Fibroblast of lung (primary cell): Measurements from ENCODE around the gene SDSL. TPM values are rescaled to one million over a fixed set of nuclear protein-coding genes. Genes with fewer than 3 reads are reported as not detected.

Experiments used
- DNase-seq, 2 donors: peaks; one replicate each; pipeline versions ENCODE4 v3.0.0 to v3.0.0-alpha.2; 2010; ENCODE audit warnings: low read depth in 2 of 2
- H2AFZ ChIP-seq: 2 replicates; pipeline ENCODE4 v1.5.1; 2012; ENCODE audit warnings: low read length, control low read depth, inconsistent platforms
- H3K27ac ChIP-seq: 2 replicates; pipeline ENCODE4 v1.5.1; 2011; ENCODE audit warnings: low read length, control low read depth; ENCODE audit not compliant: insufficient read depth
- H3K27me3 ChIP-seq: 2 replicates; pipeline ENCODE4 v1.5.1; 2011; ENCODE audit warnings: mild to moderate bottlenecking, low read length; ENCODE audit not compliant: control insufficient read depth, insufficient read depth
- H3K36me3 ChIP-seq: 2 replicates; pipeline ENCODE4 v1.5.1; 2011; ENCODE audit warnings: low read length; ENCODE audit not compliant: control insufficient read depth, insufficient read depth
- H3K4me1 ChIP-seq: 2 replicates; pipeline ENCODE4 v1.5.1; 2011; ENCODE audit warnings: low read length; ENCODE audit not compliant: control insufficient read depth, insufficient read depth; ENCODE audit errors: extremely low read depth
- H3K4me2 ChIP-seq: 2 replicates; pipeline ENCODE4 v1.5.1; 2011; ENCODE audit warnings: low read length, control low read depth; ENCODE audit not compliant: insufficient read depth; ENCODE audit errors: extremely low read depth
- H3K4me3 ChIP-seq, 4 experiments: fragments of 200-600 bp in 1 of 4; sonication (generic) in 1 of 4; replicated peaks in 1 of 4; 2 replicates each; pipeline ENCODE4 v1.5.1; 2011 to 2016; ENCODE audit warnings: low read length in 4 of 4, low read depth in 3 of 4, mild to moderate bottlenecking in 3 of 4, control low read depth in 2 of 4, inconsistent platforms in 1 of 4, mixed read lengths in 1 of 4; ENCODE audit not compliant: insufficient read depth in 1 of 4; ENCODE audit errors: control extremely low read depth in 1 of 4
- H3K79me2 ChIP-seq: 2 replicates; pipeline ENCODE4 v1.5.1; 2012; ENCODE audit warnings: mild to moderate bottlenecking, low read length, inconsistent platforms; ENCODE audit not compliant: control insufficient read depth, insufficient read depth
- H3K9ac ChIP-seq: 2 replicates; pipeline ENCODE4 v1.5.1; 2011; ENCODE audit warnings: mild to moderate bottlenecking, low read length, control low read depth; ENCODE audit not compliant: insufficient read depth
- H3K9me3 ChIP-seq: 2 replicates; pipeline ENCODE4 v1.5.1; 2012; ENCODE audit warnings: low read depth, low read length; ENCODE audit not compliant: control insufficient read depth, insufficient read depth
- H4K20me1 ChIP-seq: 2 replicates; pipeline ENCODE4 v1.5.1; 2011; ENCODE audit warnings: low read length; ENCODE audit not compliant: control insufficient read depth, insufficient read depth; ENCODE audit errors: extremely low read depth
- CTCF ChIP-seq, 2 donors: IDR thresholded peaks in 1 of 2; conservative IDR thresholded peaks in 1 of 2; 1 replicate in 1 of 2; 2 replicates in 1 of 2; pipeline ENCODE4 v1.5.1; 2011 to 2012; ENCODE audit warnings: low read length in 2 of 2, control low read depth in 1 of 2, inconsistent platforms in 1 of 2, low read depth in 1 of 2, mild to moderate bottlenecking in 1 of 2
- EZH2 ChIP-seq: IDR thresholded peaks from 2 replicates; pipeline ENCODE4 v1.5.1; 2012; ENCODE audit warnings: low read length, control low read depth, mild to moderate bottlenecking; ENCODE audit errors: missing control alignments
- polyA plus RNA-seq, 2 donors: library from polyadenylated mRNA; depleted of rRNA in 1 of 2; stranded (reverse) in 1 of 2; unstranded in 1 of 2; fragments of >200 nt; gene quantifications; 2 replicates each; pipeline ENCODE4 v1.2.1, GENCODE V29; 2011 to 2012; ENCODE audit warnings: missing spikeins in 1 of 2
- total RNA-seq: library from RNA; depleted of rRNA; stranded (reverse); fragments of >200 nt; gene quantifications from 2 replicates; pipeline ENCODE4 v1.2.1, GENCODE V29; 2014

The SDSL gene
- total and polyA plus RNA-seq, 2 donors (not counting 1 experiment from before 2014, with no cell fraction given), result 5.1 to 12.4 TPM

- no peak overlapping the region for H3K9ac ChIP-seq
- DNase-seq, result no peak
- TF ChIP-seq CTCF (conservative IDR thresholded peaks at IDR 0.05 in 1 of 2, IDR thresholded peaks at IDR 0.05 in 1 of 2; ENCODE audit: low read depth in 1 of 2, low read length in 2 of 2), result no peak
- TF ChIP-seq EZH2, result no peak
- H3K4me2 ChIP-seq, result no peak overlapping the region
- H3K36me3 ChIP-seq, result peaks cover 9% of the 10 kb centered on the region
- no peak overlapping the region for H3K4me3 ChIP-seq
- H3K27me3 ChIP-seq, result no peaks in the 10 kb centered on the region
- no peak overlapping the region for H3K27ac ChIP-seq
- no peaks in the 10 kb centered on the region for H3K79me2 ChIP-seq
- no peaks in the 10 kb centered on the region for H3K9me3 ChIP-seq
- no peaks in the 10 kb centered on the region for H4K20me1 ChIP-seq
- H2AFZ ChIP-seq, result no peak overlapping the region
- no peaks in the 10 kb centered on the region for H3K4me1 ChIP-seq
Measured at GRCh38 chr12:113382206-113382605, 40.0 kb upstream of the SDSL start.

DNA sequence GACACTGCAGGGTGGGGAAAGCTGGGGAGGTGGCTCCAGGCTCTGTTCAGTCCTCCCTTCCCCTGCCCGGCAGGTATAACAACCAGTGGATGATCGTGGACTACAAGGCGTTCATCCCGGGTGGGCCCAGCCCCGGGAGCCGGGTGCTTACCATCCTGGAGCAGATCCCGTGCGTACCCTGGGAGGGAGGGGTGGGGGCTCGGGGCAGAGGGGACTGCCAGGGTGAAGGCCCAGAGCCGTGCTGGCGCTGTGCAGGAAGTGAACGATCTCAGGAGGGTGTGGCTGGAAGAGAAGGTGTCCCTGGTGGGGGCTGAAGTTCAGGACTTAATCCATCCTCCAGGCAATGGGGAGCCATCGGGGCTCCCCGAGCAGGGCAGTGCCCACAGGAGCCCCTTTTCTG, 37.4 kb upstream of the SDSL start:
- DNase-seq, result no peak
- TF ChIP-seq CTCF (conservative IDR thresholded peaks at IDR 0.05 in 1 of 2, IDR thresholded peaks at IDR 0.05 in 1 of 2; ENCODE audit: low read depth in 1 of 2, low read length in 2 of 2) (no peak), EZH2 (no peak)
- Histone ChIP-seq H2AFZ (no peak overlapping the region), H3K9me3 (no peaks in the 10 kb centered on the region), H3K27ac (no peak overlapping the region), H3K36me3 (peaks cover 12% of the 10 kb centered on the region), H3K9ac (no peak overlapping the region), H3K4me2 (no peak overlapping the region), H3K79me2 (no peaks in the 10 kb centered on the region), H3K27me3 (no peaks in the 10 kb centered on the region), H3K4me3 (no peak overlapping the region), H4K20me1 (no peaks in the 10 kb centered on the region), H3K4me1 (no peaks in the 10 kb centered on the region)

DNA sequence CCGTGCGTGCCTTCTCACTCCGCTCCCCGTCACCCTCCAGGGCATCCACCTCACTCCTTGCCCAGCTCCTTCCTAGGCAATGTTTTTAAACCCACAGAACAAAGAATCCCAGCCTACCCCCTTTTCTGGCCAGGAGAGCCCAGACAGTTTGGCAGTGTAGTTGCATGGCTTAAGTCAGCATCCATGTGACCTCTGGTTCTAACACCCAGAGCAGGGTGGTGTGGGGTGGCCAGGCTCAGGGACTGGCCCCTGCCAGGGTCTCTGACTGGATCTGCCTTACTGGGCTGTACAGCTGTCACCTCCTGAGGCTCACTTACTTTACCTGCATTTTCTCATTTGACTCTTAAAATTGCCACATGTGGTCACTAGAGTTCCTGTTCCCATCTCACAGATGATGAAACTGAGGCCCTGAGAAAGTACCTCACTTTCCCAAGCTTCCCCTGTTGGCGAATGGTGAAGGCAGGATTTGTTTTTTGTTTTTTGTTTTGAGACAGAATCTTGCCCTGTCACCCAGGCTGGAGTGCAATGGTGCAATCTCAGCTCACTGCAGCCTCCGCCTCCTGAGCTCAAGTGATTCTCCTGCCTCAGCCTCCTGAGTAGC, 36.8 kb upstream of the SDSL start:
- Histone ChIP-seq H3K4me2 (no peak overlapping the region), H3K9ac (no peak overlapping the region), H3K27ac (no peak overlapping the region), H3K27me3 (no peaks in the 10 kb centered on the region), H3K79me2 (no peaks in the 10 kb centered on the region), H2AFZ (no peak overlapping the region), H3K36me3 (peaks cover 12% of the 10 kb centered on the region), H3K4me3 (no peak overlapping the region), H4K20me1 (no peaks in the 10 kb centered on the region), H3K9me3 (no peaks in the 10 kb centered on the region), H3K4me1 (no peaks in the 10 kb centered on the region)
- TF ChIP-seq EZH2 (no peak), CTCF (conservative IDR thresholded peaks at IDR 0.05 in 1 of 2, IDR thresholded peaks at IDR 0.05 in 1 of 2; ENCODE audit: low read depth in 1 of 2, low read length in 2 of 2) (no peak)
- no peak for DNase-seq
